ENCODE data around the gene WBP11.

DNA sequence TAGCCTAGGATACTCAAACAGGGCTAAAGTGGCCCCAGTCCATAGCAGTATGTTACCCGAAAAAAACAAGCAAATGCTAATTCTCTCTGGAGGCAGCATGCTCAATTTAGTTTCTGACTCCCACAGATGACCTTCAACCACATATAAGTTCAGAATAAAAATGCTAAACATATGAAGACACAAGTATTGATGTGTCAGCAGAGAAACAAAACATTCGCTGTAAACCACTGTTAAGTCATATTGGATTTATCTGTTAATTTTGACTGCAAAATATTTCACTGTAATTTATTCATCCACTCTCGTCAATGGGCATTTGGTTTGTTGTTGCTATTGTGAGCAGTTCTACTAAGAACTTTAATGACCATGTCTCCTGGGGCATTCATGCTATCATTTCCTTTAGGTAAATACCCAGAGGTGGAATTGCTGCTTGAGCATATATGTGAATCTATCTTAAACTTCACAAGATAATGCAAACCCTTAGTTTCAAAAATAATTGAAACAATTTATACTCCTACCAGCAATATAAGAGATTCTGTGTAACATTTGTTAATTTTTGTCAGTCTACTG is 36.5 kb downstream of the WBP11 start:
- TF ChIP-seq, protein P1, sequence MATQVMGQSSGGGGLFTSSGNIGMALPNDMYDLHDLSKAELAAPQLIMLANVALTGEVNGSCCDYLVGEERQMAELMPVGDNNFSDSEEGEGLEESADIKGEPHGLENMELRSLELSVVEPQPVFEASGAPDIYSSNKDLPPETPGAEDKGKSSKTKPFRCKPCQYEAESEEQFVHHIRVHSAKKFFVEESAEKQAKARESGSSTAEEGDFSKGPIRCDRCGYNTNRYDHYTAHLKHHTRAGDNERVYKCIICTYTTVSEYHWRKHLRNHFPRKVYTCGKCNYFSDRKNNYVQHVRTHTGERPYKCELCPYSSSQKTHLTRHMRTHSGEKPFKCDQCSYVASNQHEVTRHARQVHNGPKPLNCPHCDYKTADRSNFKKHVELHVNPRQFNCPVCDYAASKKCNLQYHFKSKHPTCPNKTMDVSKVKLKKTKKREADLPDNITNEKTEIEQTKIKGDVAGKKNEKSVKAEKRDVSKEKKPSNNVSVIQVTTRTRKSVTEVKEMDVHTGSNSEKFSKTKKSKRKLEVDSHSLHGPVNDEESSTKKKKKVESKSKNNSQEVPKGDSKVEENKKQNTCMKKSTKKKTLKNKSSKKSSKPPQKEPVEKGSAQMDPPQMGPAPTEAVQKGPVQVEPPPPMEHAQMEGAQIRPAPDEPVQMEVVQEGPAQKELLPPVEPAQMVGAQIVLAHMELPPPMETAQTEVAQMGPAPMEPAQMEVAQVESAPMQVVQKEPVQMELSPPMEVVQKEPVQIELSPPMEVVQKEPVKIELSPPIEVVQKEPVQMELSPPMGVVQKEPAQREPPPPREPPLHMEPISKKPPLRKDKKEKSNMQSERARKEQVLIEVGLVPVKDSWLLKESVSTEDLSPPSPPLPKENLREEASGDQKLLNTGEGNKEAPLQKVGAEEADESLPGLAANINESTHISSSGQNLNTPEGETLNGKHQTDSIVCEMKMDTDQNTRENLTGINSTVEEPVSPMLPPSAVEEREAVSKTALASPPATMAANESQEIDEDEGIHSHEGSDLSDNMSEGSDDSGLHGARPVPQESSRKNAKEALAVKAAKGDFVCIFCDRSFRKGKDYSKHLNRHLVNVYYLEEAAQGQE (IDR thresholded peaks at IDR 0.05; ENCODE audit: insufficient replicate concordance, low read depth) = no peak
- TF ChIP-seq, protein P2, sequence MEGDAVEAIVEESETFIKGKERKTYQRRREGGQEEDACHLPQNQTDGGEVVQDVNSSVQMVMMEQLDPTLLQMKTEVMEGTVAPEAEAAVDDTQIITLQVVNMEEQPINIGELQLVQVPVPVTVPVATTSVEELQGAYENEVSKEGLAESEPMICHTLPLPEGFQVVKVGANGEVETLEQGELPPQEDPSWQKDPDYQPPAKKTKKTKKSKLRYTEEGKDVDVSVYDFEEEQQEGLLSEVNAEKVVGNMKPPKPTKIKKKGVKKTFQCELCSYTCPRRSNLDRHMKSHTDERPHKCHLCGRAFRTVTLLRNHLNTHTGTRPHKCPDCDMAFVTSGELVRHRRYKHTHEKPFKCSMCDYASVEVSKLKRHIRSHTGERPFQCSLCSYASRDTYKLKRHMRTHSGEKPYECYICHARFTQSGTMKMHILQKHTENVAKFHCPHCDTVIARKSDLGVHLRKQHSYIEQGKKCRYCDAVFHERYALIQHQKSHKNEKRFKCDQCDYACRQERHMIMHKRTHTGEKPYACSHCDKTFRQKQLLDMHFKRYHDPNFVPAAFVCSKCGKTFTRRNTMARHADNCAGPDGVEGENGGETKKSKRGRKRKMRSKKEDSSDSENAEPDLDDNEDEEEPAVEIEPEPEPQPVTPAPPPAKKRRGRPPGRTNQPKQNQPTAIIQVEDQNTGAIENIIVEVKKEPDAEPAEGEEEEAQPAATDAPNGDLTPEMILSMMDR (IDR thresholded peaks at IDR 0.05; ENCODE audit: insufficient read depth, low read length) = no peak

Data from HL-60 (cell line).